DOHH2 (cell line): Measurements from ENCODE around the gene TEX9.

Experiments
- H3F3A ChIP-seq: fragments of 200-600 bp; sonication (generic), shearing (Covaris generic); 2 replicates; pipeline ENCODE4 v1.6.0; 2016; ENCODE audit warnings: antibody characterized with exemption, mild to moderate bottlenecking; ENCODE audit not compliant: control insufficient read depth, insufficient read depth
- H3K27ac ChIP-seq: fragments of 200-600 bp; sonication (generic); 2 replicates; pipeline ENCODE4 v1.5.1; 2014; ENCODE audit warnings: low read depth, mild to moderate bottlenecking, low read length, moderate library complexity
- H3K27me3 ChIP-seq: fragments of 200-600 bp; sonication (generic); 2 replicates; pipeline ENCODE4 v1.6.1; 2014; ENCODE audit warnings: mild to moderate bottlenecking, low read length, mixed read lengths; ENCODE audit not compliant: control insufficient read depth
- H3K36me3 ChIP-seq: fragments of 200-600 bp; sonication (generic); 2 replicates; pipeline ENCODE4 v1.6.1; 2014; ENCODE audit warnings: mild to moderate bottlenecking, low read length, moderate library complexity, mixed read lengths; ENCODE audit not compliant: control insufficient read depth
- H3K4me1 ChIP-seq: fragments of 200-600 bp; sonication (generic); 2 replicates; pipeline ENCODE4 v1.6.1; 2014; ENCODE audit warnings: mild to moderate bottlenecking, low read length, mixed read lengths; ENCODE audit not compliant: control insufficient read depth
- H3K4me2 ChIP-seq: fragments of 200-600 bp; sonication (generic); 2 replicates; pipeline ENCODE4 v1.6.0; 2014; ENCODE audit warnings: mild to moderate bottlenecking, low read length, moderate library complexity
- H3K4me3 ChIP-seq: fragments of 200-600 bp; sonication (generic); 2 replicates; pipeline ENCODE4 v1.5.1; 2014; ENCODE audit warnings: mild to moderate bottlenecking, low read length, mixed read lengths
- H3K79me2 ChIP-seq: fragments of 200-600 bp; sonication (generic); 2 replicates; pipeline ENCODE4 v1.6.1; 2014; ENCODE audit warnings: mild to moderate bottlenecking, low read length, mixed read lengths; ENCODE audit not compliant: control insufficient read depth
- H3K9me2 ChIP-seq: fragments of 200-600 bp; sonication (generic); replicated peaks from 2 replicates; pipeline ENCODE4 v1.6.1; 2014; ENCODE audit warnings: mild to moderate bottlenecking, low read length, mixed read lengths; ENCODE audit not compliant: control insufficient read depth
- H3K9me3 ChIP-seq: fragments of 200-600 bp; sonication (generic); 2 replicates; pipeline ENCODE4 v1.6.1; 2014; ENCODE audit warnings: antibody characterized with exemption, low read length, mixed read lengths; ENCODE audit not compliant: control insufficient read depth, insufficient read depth
- H4K20me1 ChIP-seq: fragments of 200-600 bp; sonication (generic); 2 replicates; pipeline ENCODE4 v1.6.0; 2014; ENCODE audit warnings: low read depth, mild to moderate bottlenecking, antibody characterized with exemption, low read length, moderate library complexity; ENCODE audit not compliant: control insufficient read depth, insufficient read depth
- EZH2phosphoT487 ChIP-seq: fragments of 200-600 bp; sonication (generic); IDR thresholded peaks from 2 replicates; pipeline ENCODE4 v1.6.1; 2017; ENCODE audit warnings: borderline replicate concordance, mild to moderate bottlenecking, antibody characterized with exemption, low read length, moderate library complexity, mixed read lengths
- TF ChIP-seq, protein P1 (sequence below): fragments of 200-600 bp; sonication (generic); IDR thresholded peaks from one replicate; pipeline ENCODE4 v1.5.1; 2014; ENCODE audit warnings: antibody characterized with exemption, mild to moderate bottlenecking, low read depth, low read length; ENCODE audit not compliant: poor library complexity, severe bottlenecking

The TEX9 gene

DNA sequence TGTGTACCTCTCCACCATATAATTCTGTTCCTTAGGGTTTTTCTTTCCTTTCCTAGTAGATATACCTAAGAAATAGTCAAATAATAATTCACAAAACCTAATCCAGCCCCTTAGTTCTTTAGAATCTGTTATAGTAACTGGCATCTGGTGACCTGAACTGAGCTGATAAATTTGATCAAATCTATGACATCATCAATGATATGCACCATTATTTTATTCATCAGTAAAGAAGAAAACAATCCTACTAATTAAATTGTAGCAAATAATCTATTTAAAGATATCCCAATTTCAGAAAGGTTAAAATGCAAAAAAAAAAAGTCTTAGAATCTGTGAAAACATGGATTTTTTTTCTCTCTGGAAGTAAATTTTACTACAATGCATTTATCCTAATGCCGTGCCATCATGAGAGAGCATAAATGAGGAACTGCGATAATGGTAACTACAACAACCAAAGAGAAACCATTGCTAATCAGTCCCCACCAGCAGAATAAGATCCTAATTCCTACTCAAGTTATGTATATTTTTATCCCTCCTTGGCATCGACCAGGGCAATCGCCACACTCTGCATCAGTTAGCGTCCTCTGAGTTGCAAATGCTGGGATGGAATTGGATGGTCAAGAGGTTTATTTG, 106.3 kb downstream of the TEX9 start:
- Histone ChIP-seq H3K36me3 (no peaks in the 10 kb centered on the region), H3K4me1 (peaks cover 12% of the 10 kb centered on the region), H4K20me1 (no peaks in the 10 kb centered on the region), H3K9me3 (no peaks in the 10 kb centered on the region), H3K27ac (no peak overlapping the region), H3K4me2 (no peak overlapping the region), H3K9me2 (no peaks in the 10 kb centered on the region), H3K79me2 (no peaks in the 10 kb centered on the region), H3F3A (peaks cover 4% of the 10 kb centered on the region; the same call in 1 of the 2 replicates), H3K4me3 (no peak overlapping the region), H3K27me3 (no peaks in the 10 kb centered on the region)
- TF ChIP-seq EZH2phosphoT487: no peak
- TF ChIP-seq, protein P1, sequence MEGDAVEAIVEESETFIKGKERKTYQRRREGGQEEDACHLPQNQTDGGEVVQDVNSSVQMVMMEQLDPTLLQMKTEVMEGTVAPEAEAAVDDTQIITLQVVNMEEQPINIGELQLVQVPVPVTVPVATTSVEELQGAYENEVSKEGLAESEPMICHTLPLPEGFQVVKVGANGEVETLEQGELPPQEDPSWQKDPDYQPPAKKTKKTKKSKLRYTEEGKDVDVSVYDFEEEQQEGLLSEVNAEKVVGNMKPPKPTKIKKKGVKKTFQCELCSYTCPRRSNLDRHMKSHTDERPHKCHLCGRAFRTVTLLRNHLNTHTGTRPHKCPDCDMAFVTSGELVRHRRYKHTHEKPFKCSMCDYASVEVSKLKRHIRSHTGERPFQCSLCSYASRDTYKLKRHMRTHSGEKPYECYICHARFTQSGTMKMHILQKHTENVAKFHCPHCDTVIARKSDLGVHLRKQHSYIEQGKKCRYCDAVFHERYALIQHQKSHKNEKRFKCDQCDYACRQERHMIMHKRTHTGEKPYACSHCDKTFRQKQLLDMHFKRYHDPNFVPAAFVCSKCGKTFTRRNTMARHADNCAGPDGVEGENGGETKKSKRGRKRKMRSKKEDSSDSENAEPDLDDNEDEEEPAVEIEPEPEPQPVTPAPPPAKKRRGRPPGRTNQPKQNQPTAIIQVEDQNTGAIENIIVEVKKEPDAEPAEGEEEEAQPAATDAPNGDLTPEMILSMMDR: no peak

DNA sequence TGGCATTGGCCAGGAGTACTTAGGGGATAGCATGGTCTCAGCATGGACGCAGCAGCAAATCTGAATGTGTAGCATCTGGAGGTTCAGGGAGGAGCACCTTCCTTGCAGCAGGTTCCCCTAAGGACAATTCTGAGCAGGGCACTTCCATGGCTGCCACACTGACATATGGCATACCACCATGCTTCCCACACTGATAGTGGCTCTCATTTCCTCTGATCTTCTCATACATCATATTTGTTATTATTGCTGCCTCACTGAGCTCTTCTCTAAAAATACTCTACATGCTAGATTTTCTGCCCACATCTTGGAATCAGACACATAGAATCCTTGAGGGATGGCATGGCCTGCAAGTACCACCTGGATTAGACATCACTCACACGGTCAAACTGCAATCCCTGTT, 107.1 kb downstream of the TEX9 start:
- Histone ChIP-seq H4K20me1 (no peaks in the 10 kb centered on the region), H3K4me2 (no peak overlapping the region), H3K79me2 (no peaks in the 10 kb centered on the region), H3K4me3 (no peak overlapping the region), H3K4me1 (peaks cover 12% of the 10 kb centered on the region), H3F3A (peaks cover 4% of the 10 kb centered on the region; the same call in 1 of the 2 replicates), H3K9me3 (no peaks in the 10 kb centered on the region), H3K27ac (no peak overlapping the region), H3K9me2 (no peaks in the 10 kb centered on the region), H3K36me3 (no peaks in the 10 kb centered on the region), H3K27me3 (no peaks in the 10 kb centered on the region)
- TF ChIP-seq, protein P1: no peak
- TF ChIP-seq EZH2phosphoT487: no peak

DNA sequence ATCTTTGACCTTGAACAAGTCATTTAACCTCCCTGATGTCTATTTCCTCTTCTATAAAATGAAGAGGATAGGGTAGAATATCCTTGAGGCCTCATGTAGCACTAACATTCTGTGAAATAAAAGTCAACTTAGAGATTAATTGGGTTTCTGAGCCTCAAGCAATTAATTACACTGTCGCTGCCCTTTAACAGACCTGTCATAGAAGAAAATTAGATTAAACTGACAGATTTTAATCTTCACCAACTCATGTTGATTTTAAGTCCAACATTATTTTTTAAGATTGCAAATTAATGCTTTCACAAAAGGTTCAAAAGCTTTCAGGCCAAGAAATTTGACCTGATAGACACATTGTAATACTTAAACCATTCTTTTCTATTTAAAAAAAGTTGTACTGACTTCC, 107.8 kb downstream of the TEX9 start:
- no peaks in the 10 kb centered on the region for H3K36me3 ChIP-seq
- no peaks in the 10 kb centered on the region for H3K9me2 ChIP-seq
- H3K4me3 ChIP-seq: no peak overlapping the region
- H3K4me2 ChIP-seq: no peak overlapping the region
- no peaks in the 10 kb centered on the region for H3K79me2 ChIP-seq
- H3K4me1 ChIP-seq: peaks cover 8% of the 10 kb centered on the region
- TF ChIP-seq EZH2phosphoT487: no peak
- no peaks in the 10 kb centered on the region for H3K27me3 ChIP-seq
- 0 out of 2 replicates have a peak, but pooled peaks cover under 1% of the 10 kb centered on the region for H3K9me3 ChIP-seq
- H4K20me1 ChIP-seq: no peaks in the 10 kb centered on the region
- no peaks in the 10 kb centered on the region for H3F3A ChIP-seq
- H3K27ac ChIP-seq: no peak overlapping the region

DNA sequence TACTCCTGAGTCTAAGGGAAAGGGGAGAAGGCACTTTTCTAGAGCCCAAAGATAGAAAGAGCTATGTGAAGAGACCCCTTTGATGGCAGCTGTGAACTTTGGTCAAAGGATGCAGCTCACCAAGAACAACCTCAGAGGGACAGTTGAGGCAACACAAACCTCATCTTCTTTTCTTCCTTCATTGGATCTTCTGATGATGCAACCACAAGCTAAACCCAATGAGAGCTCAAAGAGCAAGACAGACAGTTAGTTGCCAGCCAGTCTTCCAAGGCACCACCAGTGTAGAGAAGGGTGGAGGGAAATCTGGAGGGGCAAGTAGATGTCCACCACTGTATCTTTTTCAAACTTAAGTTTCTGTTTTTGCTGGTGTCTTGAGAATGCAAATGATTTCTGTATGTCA, 110.1 kb downstream of the TEX9 start:
- no peak overlapping the region for H3K4me3 ChIP-seq
- no peaks in the 10 kb centered on the region for H3K79me2 ChIP-seq
- no peak overlapping the region for H3K4me2 ChIP-seq
- no peaks in the 10 kb centered on the region for H3K36me3 ChIP-seq
- no peaks in the 10 kb centered on the region for H4K20me1 ChIP-seq
- H3F3A ChIP-seq: no peaks in the 10 kb centered on the region
- H3K27me3 ChIP-seq: no peaks in the 10 kb centered on the region
- H3K9me2 ChIP-seq: no peaks in the 10 kb centered on the region
- H3K4me1 ChIP-seq: no peaks in the 10 kb centered on the region
- 0 out of 2 replicates have a peak, but pooled peaks cover 4% of the 10 kb centered on the region for H3K9me3 ChIP-seq
- no peak overlapping the region for H3K27ac ChIP-seq
- TF ChIP-seq, protein P1: no peak
- TF ChIP-seq EZH2phosphoT487: no peak
